Progenitor cell of endocrine pancreas (in vitro differentiated cells): ENCODE results near the gene CCDC51. TPM values are rescaled to one million over a fixed set of nuclear protein-coding genes. Genes with fewer than 3 reads are reported as not detected.
"Not testable (repeated sequence)": the region's sequence is repeated elsewhere in the genome, so short reads cannot be mapped to it uniquely, and the experiment has no call there.

ENCODE experiments used
- DNase-seq: peaks from one replicate; pipeline ENCODE4 v3.0.0; 2021; ENCODE audit warnings: low spot score; ENCODE audit not compliant: unreplicated experiment
- H3K27ac Mint-ChIP-seq: 2 replicates; pipeline ENCODE4 v1.8.0; 2021; ENCODE audit warnings: mild to moderate bottlenecking, moderate library complexity, mixed read lengths
- H3K27me3 Mint-ChIP-seq: 2 replicates; pipeline ENCODE4 v1.8.0; 2021; ENCODE audit warnings: mixed read lengths
- H3K36me3 Mint-ChIP-seq: 2 replicates; pipeline ENCODE4 v1.8.0; 2022; ENCODE audit warnings: mixed read lengths; ENCODE audit not compliant: insufficient read depth
- H3K4me1 Mint-ChIP-seq: 2 replicates; pipeline ENCODE4 v1.8.0; 2021; ENCODE audit warnings: low read depth, mixed read lengths
- H3K4me3 Mint-ChIP-seq: 2 replicates; pipeline ENCODE4 v1.8.0; 2021; ENCODE audit warnings: low read depth, mild to moderate bottlenecking, moderate library complexity, mixed read lengths
- H3K9me3 Mint-ChIP-seq: 2 replicates; pipeline ENCODE4 v1.8.0; 2021; ENCODE audit warnings: low read depth, mixed read lengths
- CTCF ChIP-seq: fragments of 200-600 bp; sonication (generic); IDR thresholded peaks from one replicate; pipeline ENCODE4 v1.5.0; 2021; ENCODE audit warnings: antibody characterized with exemption, mild to moderate bottlenecking; ENCODE audit not compliant: unreplicated experiment
- total RNA-seq: library from RNA; stranded (reverse); gene quantifications from 2 replicates; pipeline ENCODE4 v1.2.1, GENCODE V29; 2021

The CCDC51 gene
- total RNA-seq, 1 donor from 2014 or later = 13.2 TPM

GRCh38 chr3:48463703-48464102, 23.8 kb upstream of the CCDC51 start:
- Mint-ChIP-seq H3K27me3 (no peaks in the 10 kb centered on the region), H3K36me3 (peaks cover 7% of the 10 kb centered on the region), H3K27ac (no peak overlapping the region), H3K4me3 (no peak overlapping the region), H3K9me3 (no peaks in the 10 kb centered on the region), H3K4me1 (peaks cover 15% of the 10 kb centered on the region)
- TF ChIP-seq CTCF = no peak
- DNase-seq = no peak

DNA sequence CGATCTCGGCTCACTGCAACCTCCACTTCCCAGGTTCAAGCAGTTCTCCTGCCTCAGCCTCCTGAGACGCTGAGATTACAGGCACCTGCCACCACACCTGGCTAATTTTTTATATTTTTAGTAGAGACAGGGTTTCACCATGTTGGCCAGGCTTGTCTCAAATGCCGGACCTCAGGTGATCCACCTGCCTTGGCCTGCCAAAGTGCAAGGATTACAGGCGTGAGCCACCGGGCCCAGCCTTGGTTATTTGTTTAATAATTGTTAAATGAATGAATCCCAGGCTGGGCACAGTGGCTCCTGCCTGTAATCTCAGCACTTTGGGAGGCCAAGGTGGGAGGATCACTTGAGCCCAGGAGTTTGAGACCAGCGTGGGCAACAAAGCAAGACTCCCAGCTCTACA, 21.8 kb upstream of the CCDC51 start:
- H3K36me3 Mint-ChIP-seq, H3K27ac Mint-ChIP-seq, H3K4me3 Mint-ChIP-seq, H3K27me3 Mint-ChIP-seq, H3K9me3 Mint-ChIP-seq, DNase-seq: not testable (repeated sequence)
- H3K4me1 Mint-ChIP-seq = peaks cover 12% of the 10 kb centered on the region

GRCh38 chr3:48460517-48460902, 20.6 kb upstream of the CCDC51 start:
- DNase-seq = no peak
- H3K9me3 Mint-ChIP-seq = no peaks in the 10 kb centered on the region
- no peaks in the 10 kb centered on the region for H3K27me3 Mint-ChIP-seq
- H3K4me1 Mint-ChIP-seq = peaks cover 5% of the 10 kb centered on the region
- peaks cover 1% of the 10 kb centered on the region for H3K36me3 Mint-ChIP-seq
- no peak overlapping the region for H3K4me3 Mint-ChIP-seq
- no peak for TF ChIP-seq CTCF
- no peak overlapping the region for H3K27ac Mint-ChIP-seq

GRCh38 chr3:48459773-48460516, 20.0 kb upstream of the CCDC51 start:
- TF ChIP-seq CTCF = no peak
- no peak overlapping the region for H3K4me3 Mint-ChIP-seq
- peaks cover 1% of the 10 kb centered on the region for H3K36me3 Mint-ChIP-seq
- no peak for DNase-seq
- H3K9me3 Mint-ChIP-seq = no peaks in the 10 kb centered on the region
- no peaks in the 10 kb centered on the region for H3K4me1 Mint-ChIP-seq
- H3K27ac Mint-ChIP-seq = no peak overlapping the region
- H3K27me3 Mint-ChIP-seq = no peaks in the 10 kb centered on the region

DNA sequence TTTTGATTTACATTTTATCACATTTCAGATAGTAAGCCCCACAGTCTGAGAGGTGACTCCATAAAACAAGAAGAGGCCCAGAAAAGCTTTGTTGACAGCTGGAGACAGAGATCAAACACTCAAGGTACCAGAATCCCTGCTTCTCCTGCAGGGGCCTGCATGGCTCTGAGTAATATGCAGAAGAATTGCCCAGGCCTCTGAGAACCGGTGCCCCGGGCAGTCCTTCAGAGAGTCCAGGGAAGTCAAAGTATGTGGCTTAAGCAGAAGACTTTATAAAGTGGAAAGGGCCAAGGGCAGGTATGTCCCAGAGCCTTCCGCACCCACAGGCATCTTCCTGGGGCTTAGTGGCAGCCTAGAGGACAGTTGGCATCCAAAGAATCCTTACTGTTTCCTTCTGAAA, 19.4 kb upstream of the CCDC51 start:
- Mint-ChIP-seq H3K9me3 (no peaks in the 10 kb centered on the region), H3K4me3 (no peak overlapping the region), H3K4me1 (no peaks in the 10 kb centered on the region), H3K27me3 (no peaks in the 10 kb centered on the region), H3K36me3 (peaks cover 3% of the 10 kb centered on the region), H3K27ac (no peak overlapping the region)
- no peak for TF ChIP-seq CTCF
- DNase-seq = no peak

DNA sequence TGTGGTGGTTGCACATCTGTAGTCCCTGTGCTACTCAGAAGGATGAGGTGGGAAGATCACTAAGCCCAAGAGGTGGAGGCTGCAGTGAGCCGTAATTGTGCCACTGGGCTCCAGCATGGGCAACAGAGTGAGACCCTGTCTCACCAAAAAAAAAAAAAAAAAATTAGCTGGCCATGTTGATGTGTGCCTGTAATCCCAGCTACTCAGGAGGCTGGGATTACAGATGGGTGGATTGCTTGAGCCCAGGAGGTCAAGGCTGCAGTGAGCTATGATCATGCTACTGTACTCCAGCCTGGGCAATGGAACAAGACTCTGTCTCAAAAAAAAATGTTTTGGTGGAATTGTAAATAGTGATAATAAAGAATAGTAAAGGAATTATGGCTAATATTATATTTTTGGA, 16.5 kb upstream of the CCDC51 start:
- H3K27ac Mint-ChIP-seq = no peak overlapping the region
- TF ChIP-seq CTCF = no peak
- H3K9me3 Mint-ChIP-seq = no peaks in the 10 kb centered on the region
- DNase-seq = no peak
- no peaks in the 10 kb centered on the region for H3K27me3 Mint-ChIP-seq
- no peaks in the 10 kb centered on the region for H3K4me1 Mint-ChIP-seq
- H3K4me3 Mint-ChIP-seq = no peak overlapping the region
- peaks cover 7% of the 10 kb centered on the region for H3K36me3 Mint-ChIP-seq
